A673 (cell line): ENCODE results near the gene ADNP.

ENCODE experiments used
- CTCF ChIP-seq: fragments of 300-800, 200-600 bp; sonication (generic); conservative IDR thresholded peaks from 2 replicates; pipeline ENCODE4 v1.5.1; 2017; ENCODE audit warnings: low read depth, mild to moderate bottlenecking, antibody characterized with exemption, low read length, moderate library complexity, mixed read lengths
- EZH2 ChIP-seq: fragments of 200-600 bp; sonication (generic); IDR thresholded peaks from 2 replicates; pipeline ENCODE4 v1.6.1; 2017; ENCODE audit warnings: borderline replicate concordance, low read depth, mild to moderate bottlenecking, mixed read lengths, antibody characterized with exemption, low read length; ENCODE audit not compliant: poor library complexity, severe bottlenecking

GRCh38 chr20:50957798-50958614 lies 26.8 kb upstream of the ADNP start, which contains the start of gene DPM1:
- TF ChIP-seq EZH2 = no peak
- no peak for TF ChIP-seq CTCF
